ENCODE data around the gene USF2.

USF2 gene

DNA sequence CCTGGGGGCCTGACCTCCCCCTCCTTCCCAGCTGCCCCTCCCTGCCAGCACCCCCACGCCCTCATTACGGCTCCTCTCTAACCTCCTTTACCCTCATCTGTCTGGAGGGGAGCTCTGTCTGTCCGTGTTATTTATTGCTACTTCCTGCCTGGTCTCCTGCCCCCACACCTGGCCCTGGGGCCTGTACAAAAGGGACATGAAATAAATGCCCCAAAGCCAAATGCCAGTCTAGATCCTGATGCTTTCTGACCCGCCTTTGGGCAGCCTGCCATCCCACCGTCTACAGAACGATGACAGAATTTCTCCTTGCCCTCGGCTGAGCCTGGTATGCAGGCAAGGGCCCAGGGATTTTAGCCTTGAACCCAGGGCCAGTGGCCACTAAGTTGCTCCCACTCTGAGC is 44.8 kb downstream of the USF2 start:
- Histone ChIP-seq H3K18ac (ENCODE audit: low read depth in 1 of 2, low read length in 2 of 2) (no peak overlapping the region), H3K23ac (ENCODE audit: low read length in 2 of 2) (no peak overlapping the region), H2BK15ac (ENCODE audit: low read depth, poor library complexity, severe bottlenecking) (no peak overlapping the region), H3K36me3 (ENCODE audit: control insufficient read depth in 1 of 2, insufficient read depth in 2 of 2, low read depth in 1 of 2, low read length in 2 of 2) (no peaks in the 10 kb centered on the region), H2AFZ (ENCODE audit: low read depth, low read length) (no peak overlapping the region), H4K8ac (ENCODE audit: low read length) (no peak overlapping the region), H3K79me1 (replicated peaks; ENCODE audit: low read length, poor library complexity, severe bottlenecking) (no peaks in the 10 kb centered on the region), H3K4me2 (ENCODE audit: low read length, poor library complexity, severe bottlenecking) (no peak overlapping the region), H3K4me3 (ENCODE audit: insufficient read depth in 1 of 2, low read depth in 1 of 2, low read length in 2 of 2) (no peak overlapping the region), H3K4me1 (ENCODE audit: control insufficient read depth, insufficient read depth, low read depth, low read length) (peaks cover 3% of the 10 kb centered on the region), H2BK5ac (ENCODE audit: low read depth, low read length, poor library complexity, severe bottlenecking) (no peak overlapping the region), H3K27me3 (ENCODE audit: control insufficient read depth in 1 of 2, insufficient read depth in 1 of 2, low read length in 2 of 2) (peaks cover 0 to 13% of the 10 kb centered on the region in 2 experiments), H3K14ac (ENCODE audit: low read length in 2 of 2) (no peak overlapping the region), H4K91ac (ENCODE audit: low read length) (no peak overlapping the region), H2AK5ac (ENCODE audit: low read length, severe bottlenecking) (no peak overlapping the region), H3K9me3 (ENCODE audit: control insufficient read depth, low read length) (no peaks in the 10 kb centered on the region), H3K9ac (ENCODE audit: low read length) (no peak overlapping the region), H3K27ac (ENCODE audit: low read length, poor library complexity, severe bottlenecking) (no peak overlapping the region), H2BK12ac (ENCODE audit: low read length in 2 of 2) (no peak overlapping the region), H2BK120ac (ENCODE audit: low read depth, low read length) (no peak overlapping the region), H3K4ac (ENCODE audit: low read depth in 1 of 2, low read length in 2 of 2) (no peak overlapping the region)
- no peak for DNase-seq
- WGBS, result 70% methylated on average over 7 of the region's 7 CpGs

DNA sequence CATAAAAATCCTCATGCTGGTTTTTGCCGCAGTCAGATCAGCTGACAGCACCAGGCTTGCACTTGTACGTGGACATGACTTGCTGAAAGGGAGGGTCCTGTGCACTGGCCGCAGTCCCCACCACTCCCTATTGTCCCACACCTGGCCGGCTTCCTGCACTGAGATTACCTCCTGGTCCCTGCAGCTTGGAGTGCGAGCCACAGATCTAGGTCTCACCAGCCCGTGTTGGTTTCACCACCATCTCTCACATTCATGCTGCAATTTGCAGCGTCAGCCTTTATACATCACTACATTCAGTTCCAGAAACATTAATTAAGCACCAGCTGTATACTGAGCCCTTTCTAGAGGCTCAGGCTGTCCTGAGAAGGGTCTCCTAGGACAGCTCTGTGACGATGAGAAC is 45.3 kb downstream of the USF2 start:
- no peak overlapping the region for H2BK120ac ChIP-seq (ENCODE audit: low read depth, low read length)
- no peak overlapping the region for H4K8ac ChIP-seq (ENCODE audit: low read length)
- H3K23ac ChIP-seq (ENCODE audit: low read length in 2 of 2), result no peak overlapping the region
- no peak overlapping the region for H4K91ac ChIP-seq (ENCODE audit: low read length)
- H2BK12ac ChIP-seq (ENCODE audit: low read length in 2 of 2), result no peak overlapping the region
- no peak overlapping the region for H2AK5ac ChIP-seq (ENCODE audit: low read length, severe bottlenecking)
- H3K4ac ChIP-seq (ENCODE audit: low read depth in 1 of 2, low read length in 2 of 2), result no peak overlapping the region
- no peak overlapping the region for H3K18ac ChIP-seq (ENCODE audit: low read depth in 1 of 2, low read length in 2 of 2)
- H3K36me3 ChIP-seq (ENCODE audit: control insufficient read depth in 1 of 2, insufficient read depth in 2 of 2, low read depth in 1 of 2, low read length in 2 of 2), result no peaks in the 10 kb centered on the region
- peaks cover 5% of the 10 kb centered on the region for H3K4me1 ChIP-seq (ENCODE audit: control insufficient read depth, insufficient read depth, low read depth, low read length)
- H3K27me3 ChIP-seq (ENCODE audit: control insufficient read depth in 1 of 2, insufficient read depth in 1 of 2, low read length in 2 of 2), result peaks cover 0 to 13% of the 10 kb centered on the region in 2 experiments
- no peaks in the 10 kb centered on the region for H3K79me1 ChIP-seq (replicated peaks; ENCODE audit: low read length, poor library complexity, severe bottlenecking)
- no peak overlapping the region for H3K9ac ChIP-seq (ENCODE audit: low read length)
- H3K27ac ChIP-seq (ENCODE audit: low read length, poor library complexity, severe bottlenecking), result no peak overlapping the region
- H2BK5ac ChIP-seq (ENCODE audit: low read depth, low read length, poor library complexity, severe bottlenecking), result no peak overlapping the region
- 84% methylated on average over 8 of the region's 8 CpGs for WGBS
- no peak overlapping the region for H3K4me2 ChIP-seq (ENCODE audit: low read length, poor library complexity, severe bottlenecking)
- no peak overlapping the region for H2BK15ac ChIP-seq (ENCODE audit: low read depth, poor library complexity, severe bottlenecking)
- H3K9me3 ChIP-seq (ENCODE audit: control insufficient read depth, low read length), result no peaks in the 10 kb centered on the region
- no peak overlapping the region for H3K4me3 ChIP-seq (ENCODE audit: insufficient read depth in 1 of 2, low read depth in 1 of 2, low read length in 2 of 2)
- no peak overlapping the region for H2AFZ ChIP-seq (ENCODE audit: low read depth, low read length)
- DNase-seq, result no peak
- no peak overlapping the region for H3K14ac ChIP-seq (ENCODE audit: low read length in 2 of 2)

DNA sequence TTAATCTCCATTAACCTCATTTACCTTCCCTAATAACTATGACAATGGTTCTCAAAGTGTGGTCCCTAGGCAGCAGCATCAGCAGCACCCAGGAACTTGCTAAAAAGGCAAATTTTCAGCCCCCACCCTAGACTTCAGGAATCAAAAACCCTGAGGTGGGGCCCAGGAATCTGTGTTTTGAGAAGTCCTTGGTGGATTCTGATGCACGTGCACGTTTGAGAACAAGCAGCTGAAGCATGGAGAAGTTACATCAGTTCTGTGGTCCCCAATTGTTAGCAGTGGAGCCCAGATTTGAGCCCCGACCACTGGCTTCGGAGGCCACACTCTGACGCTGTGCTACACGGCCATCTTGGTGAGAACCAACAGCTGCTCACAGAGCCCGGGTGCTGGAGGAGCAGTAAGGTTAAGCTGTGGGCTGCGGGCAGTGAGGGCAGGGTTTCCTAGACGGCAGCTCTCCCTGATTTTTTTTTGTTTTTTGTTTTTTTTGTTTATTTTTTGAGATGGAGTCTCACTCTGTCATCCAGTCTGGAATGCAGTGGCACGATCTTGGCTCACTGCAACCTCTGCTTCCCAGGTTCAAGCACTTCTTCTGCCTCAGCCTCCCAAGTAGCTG is 46.2 kb downstream of the USF2 start:
- no peaks in the 10 kb centered on the region for H3K79me1 ChIP-seq (replicated peaks; ENCODE audit: low read length, poor library complexity, severe bottlenecking)
- no peak overlapping the region for H3K9ac ChIP-seq (ENCODE audit: low read length)
- H3K4me2 ChIP-seq (ENCODE audit: low read length, poor library complexity, severe bottlenecking), result no peak overlapping the region
- H2AFZ ChIP-seq (ENCODE audit: low read depth, low read length), result no peak overlapping the region
- H2BK15ac ChIP-seq (ENCODE audit: low read depth, poor library complexity, severe bottlenecking), result no peak overlapping the region
- H2BK12ac ChIP-seq (ENCODE audit: low read length in 2 of 2), result no peak overlapping the region
- H3K9me3 ChIP-seq (ENCODE audit: control insufficient read depth, low read length), result no peaks in the 10 kb centered on the region
- H3K14ac ChIP-seq (ENCODE audit: low read length in 2 of 2), result no peak overlapping the region
- no peak overlapping the region for H2BK120ac ChIP-seq (ENCODE audit: low read depth, low read length)
- H2BK5ac ChIP-seq (ENCODE audit: low read depth, low read length, poor library complexity, severe bottlenecking), result no peak overlapping the region
- H3K27me3 ChIP-seq (ENCODE audit: control insufficient read depth in 1 of 2, insufficient read depth in 1 of 2, low read length in 2 of 2), result peaks cover 0 to 10% of the 10 kb centered on the region in 2 experiments
- peaks cover 8% of the 10 kb centered on the region for H3K4me1 ChIP-seq (ENCODE audit: control insufficient read depth, insufficient read depth, low read depth, low read length)
- WGBS, result 86% methylated on average over 10 of the region's 10 CpGs
- H3K36me3 ChIP-seq (ENCODE audit: control insufficient read depth in 1 of 2, insufficient read depth in 2 of 2, low read depth in 1 of 2, low read length in 2 of 2), result no peaks in the 10 kb centered on the region
- no peak overlapping the region for H3K4ac ChIP-seq (ENCODE audit: low read depth in 1 of 2, low read length in 2 of 2)
- no peak overlapping the region for H4K91ac ChIP-seq (ENCODE audit: low read length)
- no peak overlapping the region for H3K18ac ChIP-seq (ENCODE audit: low read depth in 1 of 2, low read length in 2 of 2)
- H3K27ac ChIP-seq (ENCODE audit: low read length, poor library complexity, severe bottlenecking), result no peak overlapping the region
- no peak overlapping the region for H2AK5ac ChIP-seq (ENCODE audit: low read length, severe bottlenecking)
- H3K23ac ChIP-seq (ENCODE audit: low read length in 2 of 2), result no peak overlapping the region
- no peak overlapping the region for H3K4me3 ChIP-seq (ENCODE audit: insufficient read depth in 1 of 2, low read depth in 1 of 2, low read length in 2 of 2)
- no peak overlapping the region for H4K8ac ChIP-seq (ENCODE audit: low read length)
- no peak for DNase-seq

DNA sequence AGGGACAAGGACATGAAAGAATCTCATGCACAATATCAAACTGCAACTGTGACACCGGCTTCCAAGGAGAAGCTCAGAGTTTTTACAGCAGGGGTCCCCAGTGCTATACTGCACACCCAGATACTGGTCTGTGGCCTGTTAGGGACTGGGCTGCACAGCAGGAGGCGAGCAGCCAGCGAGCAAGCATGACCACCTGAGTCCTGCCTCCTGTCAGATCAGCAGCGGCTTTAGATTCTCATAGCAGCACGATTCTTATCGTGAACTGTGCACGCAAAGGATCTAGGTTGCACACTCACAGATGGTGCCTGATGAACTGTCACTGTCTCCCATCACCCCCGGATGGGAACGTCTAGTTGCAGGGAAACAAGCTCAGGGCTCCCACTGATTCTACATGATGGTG is 47.1 kb downstream of the USF2 start:
- Histone ChIP-seq H2BK120ac (ENCODE audit: low read depth, low read length) (no peak overlapping the region), H4K91ac (ENCODE audit: low read length) (no peak overlapping the region), H3K27ac (ENCODE audit: low read length, poor library complexity, severe bottlenecking) (no peak overlapping the region), H2AK5ac (ENCODE audit: low read length, severe bottlenecking) (no peak overlapping the region), H2BK5ac (ENCODE audit: low read depth, low read length, poor library complexity, severe bottlenecking) (no peak overlapping the region), H3K4me2 (ENCODE audit: low read length, poor library complexity, severe bottlenecking) (no peak overlapping the region), H3K4me3 (ENCODE audit: insufficient read depth in 1 of 2, low read depth in 1 of 2, low read length in 2 of 2) (no peak overlapping the region), H3K18ac (ENCODE audit: low read depth in 1 of 2, low read length in 2 of 2) (no peak overlapping the region), H3K4me1 (ENCODE audit: control insufficient read depth, insufficient read depth, low read depth, low read length) (peaks cover 8% of the 10 kb centered on the region), H4K8ac (ENCODE audit: low read length) (no peak overlapping the region), H3K9ac (ENCODE audit: low read length) (no peak overlapping the region), H3K4ac (ENCODE audit: low read depth in 1 of 2, low read length in 2 of 2) (no peak overlapping the region), H3K27me3 (ENCODE audit: control insufficient read depth in 1 of 2, insufficient read depth in 1 of 2, low read length in 2 of 2) (peaks cover 0 to 6% of the 10 kb centered on the region in 2 experiments), H2BK15ac (ENCODE audit: low read depth, poor library complexity, severe bottlenecking) (no peak overlapping the region), H2BK12ac (ENCODE audit: low read length in 2 of 2) (no peak overlapping the region), H3K79me1 (replicated peaks; ENCODE audit: low read length, poor library complexity, severe bottlenecking) (no peaks in the 10 kb centered on the region), H3K9me3 (ENCODE audit: control insufficient read depth, low read length) (no peaks in the 10 kb centered on the region), H2AFZ (ENCODE audit: low read depth, low read length) (no peak overlapping the region), H3K23ac (ENCODE audit: low read length in 2 of 2) (no peak overlapping the region), H3K36me3 (ENCODE audit: control insufficient read depth in 1 of 2, insufficient read depth in 2 of 2, low read depth in 1 of 2, low read length in 2 of 2) (no peaks in the 10 kb centered on the region), H3K14ac (ENCODE audit: low read length in 2 of 2) (no peak overlapping the region)
- WGBS, result 87% methylated on average over 7 of the region's 9 CpGs
- DNase-seq, result no peak
